ENCODE measurements around the gene URB2. TPM values are rescaled to one million over a fixed set of nuclear protein-coding genes. Genes with fewer than 3 reads are reported as not detected.
A peak's percentile ranks its signal among the peaks of the same experiment; 100 is the strongest.

The URB2 gene
- total and polyA plus RNA-seq, 2 of the 13 experiments (the other 11 are each of a cell fraction or from before 2014, with no cell fraction given), result 4.0 to 17.6 TPM

- ATAC-seq (no peak), FAIRE-seq (no peak), DNase-seq (ENCODE audit: low spot score) (no peak)
- no peak overlapping the region for H3K27ac ChIP-seq (ENCODE audit: extremely low read length, insufficient read depth, low read length)
- H4K20me1 ChIP-seq (ENCODE audit: insufficient read depth, low read length), result no peaks in the 10 kb centered on the region
- no peaks in the 10 kb centered on the region for H3K36me3 ChIP-seq (replicated peaks in 1 of 2; ENCODE audit: control insufficient read depth in 1 of 2, insufficient read depth in 2 of 2, low read length in 2 of 2)
- intact Hi-C loops (cut with micrococcal nuclease; ENCODE audit: unreplicated experiment) (no loop called here), in situ Hi-C loops (cut with HindIII; ENCODE audit: extremely low pct_ligation_motif_present, low pct_unique_long_range_greater_than_20kb) (no loop called here)
- no peaks in the 10 kb centered on the region for H3K4me1 ChIP-seq (ENCODE audit: insufficient read depth, low read length)
- 34% methylated on average over 7 of the region's 7 CpGs for WGBS (ENCODE audit: low lambda C conversion rate)
- H3K9ac ChIP-seq (ENCODE audit: insufficient read depth, low read depth, low read length), result no peak overlapping the region
- H3K4me3 ChIP-seq (replicated peaks in 1 of 3; ENCODE audit: insufficient read depth in 1 of 3, low read depth in 2 of 3, low read length in 3 of 3), result no peak overlapping the region
- peaks cover 0 to 7% of the 10 kb centered on the region in 2 experiments; a peak in 2 of 5 replicates for H3K27me3 ChIP-seq (ENCODE audit: control insufficient read depth in 1 of 2, insufficient read depth in 2 of 2, low read length in 2 of 2)
- no TSS peak for BruUV-seq (replicated peaks)
- TF ChIP-seq CREB1 (IDR thresholded peaks at IDR 0.05), result peak; percentile 96
- TF ChIP-seq CREB1 (CRISPR knock-in tag; IDR thresholded peaks at IDR 0.05), result no peak
- TF ChIP-seq ATF7 (IDR thresholded peaks at IDR 0.05), result peak; percentile 67
- no peak for TF ChIP-seq ATF7 (CRISPR knock-in tag; IDR thresholded peaks at IDR 0.05)
- no peak for TF ChIP-seq NR2C2 (CRISPR knock-in tag; IDR thresholded peaks at IDR 0.05; ENCODE audit: borderline replicate concordance)
- no peaks in the 10 kb centered on the region for H3K79me2 ChIP-seq (ENCODE audit: insufficient read depth, low read length)
- H2AFZ ChIP-seq (ENCODE audit: low read length), result no peak overlapping the region
- ChIA-PET POLR2A (no interaction called here), CTCF (ENCODE audit: low intra/inter-chr PET ratio, low total read pairs) (no interaction called here)
- no peak overlapping the region for H3K4me2 ChIP-seq (ENCODE audit: low read depth, low read length)
- no peaks in the 10 kb centered on the region for H3K9me3 ChIP-seq (ENCODE audit: low read length)
These were observed 73.7 kb downstream of the URB2 start for GRCh38 chr1:229699613-229700267.

GRCh38 chr1:229704157-229704556 is 78.1 kb downstream of the URB2 start:
- H3K79me2 ChIP-seq (ENCODE audit: insufficient read depth, low read length), result no peaks in the 10 kb centered on the region
- no peak overlapping the region for H3K4me2 ChIP-seq (ENCODE audit: low read depth, low read length)
- no peak for ATAC-seq
- H2AFZ ChIP-seq (ENCODE audit: low read length), result no peak overlapping the region
- no peaks in the 10 kb centered on the region for H3K9me3 ChIP-seq (ENCODE audit: low read length)
- in situ Hi-C loops (cut with HindIII; ENCODE audit: extremely low pct_ligation_motif_present, low pct_unique_long_range_greater_than_20kb) (no loop called here), intact Hi-C loops (cut with micrococcal nuclease; ENCODE audit: unreplicated experiment) (no loop called here)
- H3K4me3 ChIP-seq (replicated peaks in 1 of 3; ENCODE audit: insufficient read depth in 1 of 3, low read depth in 2 of 3, low read length in 3 of 3), result no peak overlapping the region
- H4K20me1 ChIP-seq (ENCODE audit: insufficient read depth, low read length), result no peaks in the 10 kb centered on the region
- no peak for DNase-seq (ENCODE audit: low spot score)
- BruUV-seq (replicated peaks), result no TSS peak
- WGBS (ENCODE audit: low lambda C conversion rate), result 4% methylated on average over 2 of the region's 2 CpGs
- no peak overlapping the region for H3K27ac ChIP-seq (ENCODE audit: extremely low read length, insufficient read depth, low read length)
- H3K4me1 ChIP-seq (ENCODE audit: insufficient read depth, low read length), result no peaks in the 10 kb centered on the region
- H3K9ac ChIP-seq (ENCODE audit: insufficient read depth, low read depth, low read length), result no peak overlapping the region
- no peak for FAIRE-seq
- ChIA-PET POLR2A (no interaction called here), CTCF (ENCODE audit: low intra/inter-chr PET ratio, low total read pairs) (no interaction called here)
- no peaks in the 10 kb centered on the region; a peak in 1 of 5 replicates for H3K27me3 ChIP-seq (ENCODE audit: control insufficient read depth in 1 of 2, insufficient read depth in 2 of 2, low read length in 2 of 2)
- H3K36me3 ChIP-seq (replicated peaks in 1 of 2; ENCODE audit: control insufficient read depth in 1 of 2, insufficient read depth in 2 of 2, low read length in 2 of 2), result no peaks in the 10 kb centered on the region
- TF ChIP-seq MXD4 (CRISPR knock-in tag; IDR thresholded peaks at IDR 0.05), result no peak
- TF ChIP-seq ZNF121 (CRISPR knock-in tag; IDR thresholded peaks at IDR 0.05), result no peak
- no peak for TF ChIP-seq ZNF224 (CRISPR knock-in tag; IDR thresholded peaks at IDR 0.05)
- TF ChIP-seq SYNCRIP (IDR thresholded peaks at IDR 0.05; ENCODE audit: insufficient read depth, low read depth, low read length), result no peak
- TF ChIP-seq RBM22 (optimal IDR thresholded peaks at IDR 0.05; ENCODE audit: low read length), result no peak
- TF ChIP-seq BRD4 (CRISPR knock-in tag; IDR thresholded peaks at IDR 0.05), result no peak
- no peak for TF ChIP-seq HNRNPUL1 (IDR thresholded peaks at IDR 0.05; ENCODE audit: low read depth, low read length)
- TF ChIP-seq HES4 (CRISPR knock-in tag; IDR thresholded peaks at IDR 0.05; ENCODE audit: borderline replicate concordance), result no peak
- no peak for TF ChIP-seq CCAR2 (optimal IDR thresholded peaks at IDR 0.05; ENCODE audit: low read depth, low read length)
- TF ChIP-seq MLXIP (CRISPR knock-in tag; IDR thresholded peaks at IDR 0.05; ENCODE audit: borderline replicate concordance), result no peak
- TF ChIP-seq CC2D1A (CRISPR knock-in tag; IDR thresholded peaks at IDR 0.05), result no peak
- no peak for TF ChIP-seq ZNF383 (CRISPR knock-in tag; IDR thresholded peaks at IDR 0.05; ENCODE audit: borderline replicate concordance)
- TF ChIP-seq NR1H2 (CRISPR knock-in tag; IDR thresholded peaks at IDR 0.05; ENCODE audit: borderline replicate concordance, low read depth), result no peak
- TF ChIP-seq HOXA5 (CRISPR knock-in tag; IDR thresholded peaks at IDR 0.05), result no peak
